CD4-positive, alpha-beta memory T cell (primary cell): ENCODE results near the gene FOXO3. TPM values are rescaled to one million over a fixed set of nuclear protein-coding genes. Genes with fewer than 3 reads are reported as not detected.
A peak's percentile ranks its signal among the peaks of the same experiment; 100 is the strongest.

Source experiments
- CTCF ChIA-PET: fragments of 350-600 bp; sonication (Branson Sonifier 250); formaldehyde crosslinking; loops from one replicate; lab custom pipeline; 2021; ENCODE audit warnings: inconsistent platforms; ENCODE audit not compliant: partially characterized antibody; lab: Charles Lee
- POLR2A ChIA-PET: fragments of 350-600 bp; sonication (Branson Sonifier 250); formaldehyde crosslinking; loops from one replicate; lab custom pipeline; 2021; ENCODE audit not compliant: partially characterized antibody; lab: Charles Lee
- DNase-seq, 5 donors: peaks; one replicate each; pipeline versions ENCODE4 v3.0.0 to v3.0.0-alpha.2; 2020 to 2022; ENCODE audit warnings: mixed read lengths in 1 of 5
- H3K27ac ChIP-seq: one replicate; pipeline ENCODE4 v1.7.0; 2013; ENCODE audit warnings: low read depth, low read length
- H3K27me3 ChIP-seq: 2 replicates; pipeline ENCODE4 v1.7.0; 2013; ENCODE audit warnings: mild to moderate bottlenecking, low read length, moderate library complexity; ENCODE audit not compliant: insufficient read depth
- H3K36me3 ChIP-seq: 2 replicates; pipeline ENCODE4 v1.7.0; 2013; ENCODE audit warnings: mild to moderate bottlenecking, low read length, moderate library complexity; ENCODE audit not compliant: insufficient read depth
- H3K4me1 ChIP-seq: 2 replicates; pipeline ENCODE4 v1.7.0; 2013; ENCODE audit warnings: mild to moderate bottlenecking, low read length, moderate library complexity; ENCODE audit not compliant: insufficient read depth
- H3K4me3 ChIP-seq, 2 donors: one replicate each; pipeline ENCODE4 v1.7.0; 2013; ENCODE audit warnings: low read length in 2 of 2, mild to moderate bottlenecking in 1 of 2
- H3K9me3 ChIP-seq, 2 donors: one replicate each; pipeline ENCODE4 v1.7.0; 2013; ENCODE audit warnings: low read length in 2 of 2, control low read depth in 1 of 2; ENCODE audit not compliant: control insufficient read depth in 1 of 2
- H3K27ac Mint-ChIP-seq, 7 donors: one replicate each; pipeline ENCODE4 v1.8.0; 2020 to 2021; ENCODE audit warnings: mixed read lengths in 7 of 7, mild to moderate bottlenecking in 6 of 7, inconsistent platforms in 3 of 7, moderate library complexity in 3 of 7
- H3K27me3 Mint-ChIP-seq, 2 donors: one replicate each; pipeline ENCODE4 v1.8.0; 2020 to 2021; ENCODE audit warnings: mixed read lengths in 2 of 2
- H3K36me3 Mint-ChIP-seq, 2 donors: one replicate each; pipeline ENCODE4 v1.8.0; 2020 to 2021; ENCODE audit warnings: mixed read lengths in 2 of 2, inconsistent platforms in 1 of 2, mild to moderate bottlenecking in 1 of 2
- H3K4me1 Mint-ChIP-seq, 4 donors: one replicate each; pipeline ENCODE4 v1.8.0; 2020 to 2021; ENCODE audit warnings: mixed read lengths in 4 of 4, mild to moderate bottlenecking in 1 of 4
- H3K4me3 Mint-ChIP-seq, 8 donors: one replicate each; pipeline ENCODE4 v1.8.0; 2020 to 2021; ENCODE audit warnings: mixed read lengths in 8 of 8, mild to moderate bottlenecking in 7 of 8, moderate library complexity in 6 of 8, inconsistent platforms in 3 of 8
- H3K9me3 Mint-ChIP-seq, 8 donors: one replicate each; pipeline ENCODE4 v1.8.0; 2020 to 2021; ENCODE audit warnings: mixed read lengths in 8 of 8, mild to moderate bottlenecking in 5 of 8, inconsistent platforms in 3 of 8, moderate library complexity in 1 of 8
- intact Hi-C: fragments of 100-400 bp; cut with micrococcal nuclease; formaldehyde crosslinking; loops from one replicate; pipeline ENCODE4 v1.15.1; 2023
- polyA plus RNA-seq, 2 donors: library from polyadenylated mRNA; unstranded; fragments of 300-500 nt; fragmentation: Illumina TruSeq; gene quantifications; one replicate each; pipeline ENCODE4 v1.2.3, GENCODE V29; 2021
- total RNA-seq, 2 experiments: library from RNA; stranded (reverse); gene quantifications; one replicate each; pipeline ENCODE4 v1.2.3, GENCODE V29; 2021

The FOXO3 gene
- total and polyA plus RNA-seq, 4 experiments from 2014 or later, result 18.3 to 27.0 (median 25.0) TPM

GRCh38 chr6:108702106-108702851 lies 141.6 kb downstream of the FOXO3 start:
- H3K9me3 Mint-ChIP-seq, result peaks cover 0 to 31% (median 23%) of the 10 kb centered on the region in 8 donors
- peaks cover 0 to 5% (median 0%) of the 10 kb centered on the region in 4 donors for H3K4me1 Mint-ChIP-seq
- H3K27ac ChIP-seq, result no peak overlapping the region
- intact Hi-C loops, result no loop called here
- no peak for DNase-seq
- no peak overlapping the region for H3K27ac Mint-ChIP-seq
- peaks cover 0 to 5% of the 10 kb centered on the region in 2 donors for H3K9me3 ChIP-seq
- CTCF ChIA-PET, result no interaction called here
- no peaks in the 10 kb centered on the region for H3K36me3 ChIP-seq
- no peaks in the 10 kb centered on the region for H3K27me3 ChIP-seq
- no peak overlapping the region for H3K4me3 Mint-ChIP-seq
- no peaks in the 10 kb centered on the region for H3K27me3 Mint-ChIP-seq
- no peaks in the 10 kb centered on the region for H3K4me1 ChIP-seq
- peaks cover 9 to 10% of the 10 kb centered on the region in 2 donors for H3K36me3 Mint-ChIP-seq
- H3K4me3 ChIP-seq, result no peak overlapping the region
- POLR2A ChIA-PET, result no interaction called here

- Histone ChIP-seq H3K9me3 (peaks cover 0 to 4% of the 10 kb centered on the region in 2 donors), H3K27me3 (no peaks in the 10 kb centered on the region), H3K36me3 (no peaks in the 10 kb centered on the region), H3K27ac (no peak overlapping the region), H3K4me3 (no peak overlapping the region), H3K4me1 (no peaks in the 10 kb centered on the region)
- H3K27me3 Mint-ChIP-seq, result no peaks in the 10 kb centered on the region
- no peak overlapping the region for H3K4me3 Mint-ChIP-seq
- H3K4me1 Mint-ChIP-seq, result peaks cover 0 to 5% (median 0%) of the 10 kb centered on the region in 4 donors
- ChIA-PET POLR2A (no interaction called here), CTCF (no interaction called here)
- no peak for DNase-seq
- peaks cover 0 to 22% (median 13%) of the 10 kb centered on the region in 8 donors for H3K9me3 Mint-ChIP-seq
- peaks cover 3 to 6% of the 10 kb centered on the region in 2 donors for H3K36me3 Mint-ChIP-seq
- peak overlapping the region in 1 of 7 donors; percentile 43 for H3K27ac Mint-ChIP-seq
- intact Hi-C loops, result no loop called here
Measured at GRCh38 chr6:108706649-108707048, 145.9 kb downstream of the FOXO3 start.

- Mint-ChIP-seq H3K4me1 (peaks cover 0 to 5% (median 0%) of the 10 kb centered on the region in 4 donors), H3K9me3 (peaks cover 0 to 14% (median 7%) of the 10 kb centered on the region in 8 donors), H3K4me3 (no peak overlapping the region), H3K36me3 (peaks cover 0 to 6% of the 10 kb centered on the region in 2 donors), H3K27me3 (no peaks in the 10 kb centered on the region), H3K27ac (no peak overlapping the region)
- Histone ChIP-seq H3K4me3 (no peak overlapping the region), H3K4me1 (no peaks in the 10 kb centered on the region), H3K27ac (no peak overlapping the region), H3K36me3 (no peaks in the 10 kb centered on the region), H3K27me3 (no peaks in the 10 kb centered on the region), H3K9me3 (no peaks in the 10 kb centered on the region)
- DNase-seq, result no peak
- ChIA-PET POLR2A (no interaction called here), CTCF (no interaction called here)
- intact Hi-C loops, result no loop called here
Measured at GRCh38 chr6:108707328-108707976, 146.7 kb downstream of the FOXO3 start.

DNA sequence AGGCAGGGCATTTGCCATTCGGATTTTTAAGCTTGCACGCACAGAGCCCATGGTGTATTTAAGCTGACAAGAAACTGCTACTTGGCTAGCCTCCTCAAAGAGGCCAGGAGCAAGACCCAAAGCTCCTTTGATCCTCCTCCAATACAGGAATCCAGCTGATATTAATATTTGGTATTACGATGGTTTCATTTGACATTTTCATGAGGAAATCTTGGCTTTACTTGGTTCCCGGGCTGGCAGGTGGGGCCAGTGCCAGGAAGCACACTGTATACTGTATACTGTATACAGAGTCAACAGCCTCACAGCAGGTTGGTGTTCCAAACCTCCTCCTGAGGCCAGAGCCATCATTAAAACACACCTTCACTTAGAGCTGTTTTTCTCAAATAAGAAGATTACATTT lies 149.3 kb downstream of the FOXO3 start:
- no peak overlapping the region for H3K4me3 Mint-ChIP-seq
- intact Hi-C loops, result no loop called here

DNA sequence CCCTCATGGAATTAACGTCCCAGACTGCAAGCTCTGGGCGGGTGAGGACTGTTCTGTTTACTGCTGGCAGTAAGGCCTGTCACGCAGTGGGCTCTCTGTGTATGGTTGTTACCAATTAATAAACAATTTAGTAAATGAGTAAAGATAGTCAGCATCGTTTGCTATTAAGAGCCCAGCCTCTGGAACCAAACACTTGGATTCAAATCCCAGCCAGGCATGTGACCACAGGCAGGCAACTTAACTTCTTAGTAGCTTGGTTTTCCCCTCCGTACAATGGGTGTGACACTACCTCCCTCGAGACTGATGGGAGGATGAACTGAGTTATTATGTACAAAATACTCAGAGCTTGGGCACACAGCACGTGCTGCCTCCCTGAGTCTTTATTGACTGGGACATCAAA lies 149.8 kb downstream of the FOXO3 start:
- Mint-ChIP-seq H3K4me3 (no peak overlapping the region), H3K4me1 (peaks cover 3 to 27% (median 20%) of the 10 kb centered on the region in 4 donors), H3K27ac (peak overlapping the region in 1 of 7 donors; percentile 80), H3K27me3 (no peaks in the 10 kb centered on the region), H3K36me3 (no peaks in the 10 kb centered on the region), H3K9me3 (peaks cover 0 to 1% (median 0%) of the 10 kb centered on the region in 8 donors)
- DNase-seq, result no peak
- Histone ChIP-seq H3K36me3 (no peaks in the 10 kb centered on the region), H3K27me3 (no peaks in the 10 kb centered on the region), H3K27ac (no peak overlapping the region), H3K4me1 (peaks cover 21% of the 10 kb centered on the region), H3K9me3 (no peaks in the 10 kb centered on the region), H3K4me3 (no peak overlapping the region)
- CTCF ChIA-PET, result interaction anchor here (1.2 kb wide), 1 partner anchor 153 kb away, joined by 3 read pairs; no protein-coding TSS in a partner anchor
- intact Hi-C loops, result no loop called here
- POLR2A ChIA-PET, result no interaction called here

More for the DNA sequence above, 149.3 kb downstream of the FOXO3 start:
- ChIA-PET CTCF (interaction anchor here (1.2 kb wide), 1 partner anchor 153 kb away, joined by 3 read pairs; no protein-coding TSS in a partner anchor), POLR2A (no interaction called here)
- Histone ChIP-seq H3K4me3 (no peak overlapping the region), H3K9me3 (no peaks in the 10 kb centered on the region), H3K36me3 (no peaks in the 10 kb centered on the region), H3K27me3 (no peaks in the 10 kb centered on the region), H3K4me1 (peaks cover 15% of the 10 kb centered on the region), H3K27ac (no peak overlapping the region)
- Mint-ChIP-seq H3K27ac (no peak overlapping the region), H3K4me1 (peaks cover 3 to 22% (median 15%) of the 10 kb centered on the region in 4 donors), H3K36me3 (no peaks in the 10 kb centered on the region), H3K9me3 (peaks cover 0 to 4% (median 0%) of the 10 kb centered on the region in 8 donors), H3K27me3 (no peaks in the 10 kb centered on the region)
- DNase-seq, result no peak

- H3K27ac Mint-ChIP-seq, result no peak overlapping the region
- no peak overlapping the region for H3K4me3 ChIP-seq
- H3K9me3 ChIP-seq, result no peaks in the 10 kb centered on the region
Measured at GRCh38 chr6:108711071-108711470, 150.4 kb downstream of the FOXO3 start.

DNA sequence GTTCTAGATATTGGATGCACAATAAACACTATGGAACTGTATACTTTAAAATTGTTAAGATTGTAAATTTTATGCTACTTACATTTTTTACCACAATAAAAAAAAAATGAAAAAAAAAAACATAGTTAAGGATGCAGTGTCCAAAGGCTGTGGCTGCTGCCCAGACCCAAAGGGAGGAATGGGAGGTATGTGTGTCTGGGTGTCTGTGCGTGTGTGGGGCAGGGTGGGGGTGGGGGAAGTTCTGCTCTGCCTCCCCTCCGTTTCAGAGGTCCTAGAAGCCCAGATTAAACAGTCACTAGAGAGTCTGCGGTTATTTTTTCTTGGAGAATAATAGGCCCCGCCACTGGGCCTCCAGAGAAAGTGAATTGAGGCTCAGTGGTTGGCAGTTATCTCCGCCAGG lies 151.1 kb downstream of the FOXO3 start:
- no peak overlapping the region for H3K4me3 Mint-ChIP-seq
- intact Hi-C loops, result no loop called here

More at GRCh38 chr6:108711071-108711470, 150.4 kb downstream of the FOXO3 start:
- ChIA-PET POLR2A (no interaction called here), CTCF (interaction anchor here (1.2 kb wide), 1 partner anchor 154 kb away, joined by 3 read pairs; no protein-coding TSS in a partner anchor)
- DNase-seq, result no peak
- Histone ChIP-seq H3K4me1 (peaks cover 21% of the 10 kb centered on the region), H3K27me3 (no peaks in the 10 kb centered on the region), H3K27ac (no peak overlapping the region), H3K36me3 (no peaks in the 10 kb centered on the region)
- H3K27me3 Mint-ChIP-seq, result no peaks in the 10 kb centered on the region
- H3K36me3 Mint-ChIP-seq, result no peaks in the 10 kb centered on the region
- peaks cover 3 to 32% (median 22%) of the 10 kb centered on the region in 4 donors for H3K4me1 Mint-ChIP-seq
- H3K4me3 Mint-ChIP-seq, result no peak overlapping the region
- peaks cover 0 to 2% (median 0%) of the 10 kb centered on the region in 8 donors for H3K9me3 Mint-ChIP-seq
- intact Hi-C loops, result no loop called here

More for the DNA sequence above, 151.1 kb downstream of the FOXO3 start:
- Mint-ChIP-seq H3K36me3 (no peaks in the 10 kb centered on the region), H3K4me1 (peaks cover 3 to 33% (median 22%) of the 10 kb centered on the region in 4 donors), H3K27ac (no peak overlapping the region), H3K9me3 (peaks cover 0 to 2% (median 0%) of the 10 kb centered on the region in 8 donors), H3K27me3 (no peaks in the 10 kb centered on the region)
- DNase-seq, result no peak
- Histone ChIP-seq H3K36me3 (no peaks in the 10 kb centered on the region), H3K27ac (no peak overlapping the region), H3K4me3 (no peak overlapping the region), H3K4me1 (peaks cover 21% of the 10 kb centered on the region), H3K27me3 (no peaks in the 10 kb centered on the region), H3K9me3 (no peaks in the 10 kb centered on the region)
- ChIA-PET POLR2A (no interaction called here), CTCF (no interaction called here)
